ENCODE results near the gene ASCL3. TPM values are rescaled to one million over a fixed set of nuclear protein-coding genes. Genes with fewer than 3 reads are reported as not detected.
"Not testable (repeated sequence)": the region's sequence is repeated elsewhere in the genome, so short reads cannot be mapped to it uniquely, and the experiment has no call there.

ASCL3 gene
- total and polyA plus RNA-seq, 2 experiments from 2014 or later, result not detected

- not testable (repeated sequence) for H3K79me2 ChIP-seq (replicated peaks; ENCODE audit: insufficient read depth); H3K9me3 Mint-ChIP-seq; H3K27me3 ChIP-seq (ENCODE audit: insufficient read depth); H3K4me1 Mint-ChIP-seq; H3K4me2 ChIP-seq; H2AFZ ChIP-seq; H4K20me1 ChIP-seq (replicated peaks; ENCODE audit: insufficient read depth); H3K27me3 Mint-ChIP-seq (ENCODE audit: insufficient read depth, low read depth, poor library complexity); H3K4me3 ChIP-seq; H3K27ac ChIP-seq (ENCODE audit: low read depth); H3K36me3 Mint-ChIP-seq (ENCODE audit: low read depth); DNase-seq (ENCODE audit: low spot score); H3K36me3 ChIP-seq (ENCODE audit: insufficient read depth); H3K4me3 Mint-ChIP-seq; H3K4me1 ChIP-seq (ENCODE audit: insufficient read depth); ATAC-seq; H3K9me2 ChIP-seq (ENCODE audit: insufficient read depth); H3F3A ChIP-seq (replicated peaks; ENCODE audit: low read depth); H3K27ac Mint-ChIP-seq
Observed at GRCh38 chr11:8979365-8979764, 36.5 kb upstream of the ASCL3 start.

- Histone ChIP-seq H3K27ac (ENCODE audit: low read depth) (no peak overlapping the region), H4K20me1 (replicated peaks; ENCODE audit: insufficient read depth) (no peaks in the 10 kb centered on the region), H3K4me3 (no peak overlapping the region), H3K79me2 (replicated peaks; ENCODE audit: insufficient read depth) (no peaks in the 10 kb centered on the region), H3F3A (replicated peaks; ENCODE audit: low read depth) (no peaks in the 10 kb centered on the region), H3K36me3 (ENCODE audit: insufficient read depth) (no peaks in the 10 kb centered on the region), H3K9me2 (ENCODE audit: insufficient read depth) (no peaks in the 10 kb centered on the region), H3K27me3 (ENCODE audit: insufficient read depth) (no peaks in the 10 kb centered on the region), H3K4me2 (no peak overlapping the region), H2AFZ (no peak overlapping the region), H3K4me1 (ENCODE audit: insufficient read depth) (no peaks in the 10 kb centered on the region)
- Mint-ChIP-seq H3K4me1 (peaks cover 3% of the 10 kb centered on the region; the same call in 2 of the 3 replicates), H3K36me3 (ENCODE audit: low read depth) (peaks cover 7% of the 10 kb centered on the region; the same call in 2 of the 3 replicates), H3K27me3 (ENCODE audit: insufficient read depth, low read depth, poor library complexity) (no peaks in the 10 kb centered on the region), H3K27ac (no peak overlapping the region), H3K4me3 (no peak overlapping the region), H3K9me3 (peaks cover 10% of the 10 kb centered on the region)
- ATAC-seq, result no peak
- TF ChIP-seq JUNB (IDR thresholded peaks at IDR 0.05; ENCODE audit: unreplicated experiment), result no peak
- no peak for TF ChIP-seq ZNF331 (CRISPR knock-in tag; IDR thresholded peaks at IDR 0.05; ENCODE audit: low read depth)
- DNase-seq (ENCODE audit: low spot score), result no peak
Observed at GRCh38 chr11:8973121-8973520, 30.3 kb upstream of the ASCL3 start.

- Mint-ChIP-seq H3K27ac (no peak overlapping the region), H3K27me3 (ENCODE audit: insufficient read depth, low read depth, poor library complexity) (no peaks in the 10 kb centered on the region), H3K4me1 (peaks cover 3% of the 10 kb centered on the region; the same call in 2 of the 3 replicates), H3K4me3 (no peak overlapping the region), H3K36me3 (ENCODE audit: low read depth) (peaks cover 5% of the 10 kb centered on the region; the same call in 2 of the 3 replicates), H3K9me3 (peaks cover 5% of the 10 kb centered on the region)
- Histone ChIP-seq H3K4me2 (no peak overlapping the region), H3K9me2 (ENCODE audit: insufficient read depth) (no peaks in the 10 kb centered on the region), H3K36me3 (ENCODE audit: insufficient read depth) (no peaks in the 10 kb centered on the region), H3K4me3 (no peak overlapping the region), H3K4me1 (ENCODE audit: insufficient read depth) (no peaks in the 10 kb centered on the region), H4K20me1 (replicated peaks; ENCODE audit: insufficient read depth) (no peaks in the 10 kb centered on the region), H3K79me2 (replicated peaks; ENCODE audit: insufficient read depth) (no peaks in the 10 kb centered on the region), H3K27ac (ENCODE audit: low read depth) (no peak overlapping the region), H3F3A (replicated peaks; ENCODE audit: low read depth) (no peaks in the 10 kb centered on the region), H3K27me3 (ENCODE audit: insufficient read depth) (no peaks in the 10 kb centered on the region), H2AFZ (no peak overlapping the region)
- DNase-seq (ENCODE audit: low spot score) (no peak), ATAC-seq (no peak)
- TF ChIP-seq CTCF (conservative IDR thresholded peaks at IDR 0.05; ENCODE audit: low read depth in 2 of 2) (no peak), STAT1 (IDR thresholded peaks at IDR 0.05; ENCODE audit: unreplicated experiment) (no peak), ZNF462 (CRISPR knock-in tag; IDR thresholded peaks at IDR 0.05) (no peak), JUNB (IDR thresholded peaks at IDR 0.05; ENCODE audit: unreplicated experiment) (no peak), EZH2 (IDR thresholded peaks at IDR 0.05; ENCODE audit: low read depth, unreplicated experiment) (no peak), ETS1 (IDR thresholded peaks at IDR 0.05) (no peak), CREB1 (CRISPR knock-in tag; IDR thresholded peaks at IDR 0.05; ENCODE audit: low read depth) (no peak), NANOG (IDR thresholded peaks at IDR 0.05; ENCODE audit: borderline replicate concordance) (no peak)
Observed at GRCh38 chr11:8971924-8972316, 29.1 kb upstream of the ASCL3 start.
